GM19351 (cell line): ENCODE results near the gene MTX2.
"Not testable (repeated sequence)": the region's sequence is repeated elsewhere in the genome, so short reads cannot be mapped to it uniquely, and the experiment has no call there.

Experiments
- ATAC-seq: cut with Tn5 transposase; IDR thresholded peaks from one replicate; pipeline ENCODE4 v1.9.1; 2021; ENCODE audit warnings: mild to moderate bottlenecking, moderate library complexity; ENCODE audit not compliant: unreplicated experiment

MTX2 gene

DNA sequence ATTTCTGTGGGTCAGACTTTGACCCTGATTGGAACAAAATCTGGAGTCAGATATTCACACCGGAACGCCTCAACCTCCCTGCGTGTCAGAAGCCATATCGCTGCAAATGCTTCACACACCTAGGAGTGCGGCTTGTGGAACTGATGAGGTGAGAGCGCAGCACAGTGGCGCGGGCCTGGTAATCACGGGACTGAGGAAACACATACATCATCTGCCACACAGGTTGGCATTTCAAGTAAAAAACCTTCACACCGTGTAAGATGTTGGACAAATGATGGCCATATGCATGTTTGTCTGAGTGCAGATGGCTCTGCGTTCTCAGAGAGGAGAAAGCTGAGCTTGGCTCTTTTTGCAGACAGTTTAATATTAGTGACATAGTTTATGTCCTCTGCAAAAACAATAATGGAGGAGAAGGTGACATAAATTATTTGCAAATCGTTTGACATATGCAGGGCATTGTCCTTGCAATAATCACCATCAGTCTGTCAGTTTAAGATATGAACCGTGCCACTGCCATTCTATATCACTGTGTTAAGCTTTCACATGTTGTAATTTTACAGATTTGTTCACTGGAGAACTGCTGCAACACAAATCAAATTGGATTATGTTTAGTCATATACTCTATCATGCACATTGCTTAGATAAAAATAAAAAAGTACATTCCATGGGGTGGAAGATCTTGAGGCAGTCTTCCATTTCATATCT lies 101.4 kb downstream of the MTX2 start:
- no peak for ATAC-seq

GRCh38 chr2:176373155-176373554 lies 103.9 kb downstream of the MTX2 start:
- not testable (repeated sequence) for ATAC-seq

DNA sequence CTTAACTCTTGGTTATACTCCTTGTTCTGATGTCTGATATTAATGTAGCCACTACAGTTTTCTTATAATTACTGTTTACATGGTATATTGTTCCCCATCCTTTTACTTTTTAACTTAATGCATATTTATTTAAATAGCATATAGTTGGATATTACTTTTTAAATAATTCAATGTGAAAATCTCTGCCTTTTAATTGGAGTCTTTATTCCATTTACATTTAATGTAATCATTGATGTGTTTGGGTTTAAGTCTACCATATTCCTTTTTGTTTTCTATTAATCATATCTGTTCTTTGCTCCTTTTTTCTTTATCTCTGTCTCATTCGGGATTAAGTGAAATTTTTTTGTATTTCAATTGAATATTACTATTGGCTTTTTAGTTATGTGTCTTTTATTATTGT lies 109.1 kb downstream of the MTX2 start:
- no peak for ATAC-seq

DNA sequence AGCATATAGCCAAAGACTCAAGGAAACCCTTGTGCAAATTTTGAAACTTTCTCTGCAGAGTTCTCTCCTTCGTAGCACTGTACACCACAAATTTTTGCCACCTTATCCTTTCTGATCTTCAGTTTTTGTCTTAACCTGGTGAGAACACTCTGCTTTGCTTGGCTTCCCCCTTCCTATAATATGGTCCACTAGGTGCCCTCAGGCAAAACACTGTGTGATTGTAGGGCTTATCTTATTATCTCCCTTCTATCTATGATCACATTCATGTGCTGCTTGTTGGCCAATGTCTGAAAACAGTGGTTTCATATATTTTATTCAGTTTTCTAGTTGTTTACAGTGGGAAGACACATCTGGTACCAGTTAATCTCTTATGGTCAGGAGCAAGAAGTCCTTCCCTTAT lies 111.1 kb downstream of the MTX2 start:
- ATAC-seq, result no peak

- no peak for ATAC-seq
Observed at GRCh38 chr2:176383100-176383499, 113.9 kb downstream of the MTX2 start.

GRCh38 chr2:176383836-176384442 lies 114.7 kb downstream of the MTX2 start:
- ATAC-seq, result no peak

DNA sequence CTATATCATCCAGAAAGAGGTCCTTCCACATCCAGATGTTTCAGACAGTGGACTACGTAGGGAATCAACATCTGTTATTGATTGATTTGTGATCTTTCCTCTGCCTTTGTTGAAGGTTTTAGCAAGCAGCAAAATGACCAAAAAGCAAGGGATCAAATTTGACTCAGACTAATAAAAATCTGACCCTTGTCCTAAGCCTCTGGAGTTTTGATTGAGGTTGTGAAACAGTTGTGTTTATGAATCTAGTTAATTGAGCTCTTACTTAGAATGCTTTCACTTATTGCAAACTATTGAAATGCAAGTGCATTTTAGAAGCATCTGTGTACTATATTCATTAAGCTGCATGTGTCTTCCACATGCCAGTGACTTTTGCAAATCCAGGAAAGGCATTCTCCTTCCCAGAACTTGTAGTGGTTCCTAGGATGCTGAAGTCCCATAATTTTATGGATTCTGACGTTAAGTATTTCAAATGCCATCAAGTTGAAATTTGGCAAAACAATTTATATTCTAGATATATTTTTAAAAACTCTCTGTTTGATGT lies 116.0 kb downstream of the MTX2 start:
- no peak for ATAC-seq

DNA sequence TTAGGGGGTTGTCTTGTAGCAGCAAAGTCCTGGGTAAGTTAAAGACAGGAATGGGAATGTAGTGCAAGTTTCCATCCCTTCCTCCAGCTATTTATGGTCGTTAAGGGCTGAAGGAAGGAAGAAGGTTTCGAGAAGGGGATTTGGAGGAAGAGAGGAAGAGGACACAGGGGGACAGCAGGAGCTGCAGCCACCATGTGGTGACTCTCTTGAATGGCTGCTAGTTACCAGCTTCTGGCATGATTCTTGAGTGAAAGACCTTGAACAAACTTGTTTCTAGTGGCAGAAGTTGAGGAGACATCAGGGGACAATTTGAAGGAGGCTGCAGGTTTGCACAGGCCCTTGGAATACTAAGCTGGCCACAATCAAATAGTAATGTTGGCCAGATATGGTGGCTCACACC lies 116.6 kb downstream of the MTX2 start:
- no peak for ATAC-seq
